Stimulated activated CD4-positive, alpha-beta T cell treated with anti-CD3 and anti-CD28 coated beads, TNF-alpha, amount 100 ng/mL, for 4 hours (primary cell): ENCODE measurements around the gene RNF39.
A peak's percentile ranks its signal among the peaks of the same experiment; 100 is the strongest.
"Not testable (repeated sequence)": the region's sequence is repeated elsewhere in the genome, so short reads cannot be mapped to it uniquely, and the experiment has no call there.

Source experiments
- DNase-seq, 3 experiments: peaks; one replicate each; pipeline ENCODE4 v3.0.0-alpha.2; 2020; ENCODE audit warnings: low read depth in 3 of 3

Gene RNF39, protein sequence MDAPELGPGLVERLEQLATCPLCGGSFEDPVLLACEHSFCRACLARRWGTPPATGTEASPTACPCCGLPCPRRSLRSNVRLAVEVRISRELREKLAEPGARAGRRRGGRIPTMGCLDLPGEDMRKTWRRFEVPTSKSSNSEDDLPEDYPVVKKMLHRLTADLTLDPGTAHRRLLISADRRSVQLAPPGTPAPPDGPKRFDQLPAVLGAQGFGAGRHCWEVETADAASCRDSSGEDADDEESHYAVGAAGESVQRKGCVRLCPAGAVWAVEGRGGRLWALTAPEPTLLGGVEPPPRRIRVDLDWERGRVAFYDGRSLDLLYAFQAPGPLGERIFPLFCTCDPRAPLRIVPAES

DNA sequence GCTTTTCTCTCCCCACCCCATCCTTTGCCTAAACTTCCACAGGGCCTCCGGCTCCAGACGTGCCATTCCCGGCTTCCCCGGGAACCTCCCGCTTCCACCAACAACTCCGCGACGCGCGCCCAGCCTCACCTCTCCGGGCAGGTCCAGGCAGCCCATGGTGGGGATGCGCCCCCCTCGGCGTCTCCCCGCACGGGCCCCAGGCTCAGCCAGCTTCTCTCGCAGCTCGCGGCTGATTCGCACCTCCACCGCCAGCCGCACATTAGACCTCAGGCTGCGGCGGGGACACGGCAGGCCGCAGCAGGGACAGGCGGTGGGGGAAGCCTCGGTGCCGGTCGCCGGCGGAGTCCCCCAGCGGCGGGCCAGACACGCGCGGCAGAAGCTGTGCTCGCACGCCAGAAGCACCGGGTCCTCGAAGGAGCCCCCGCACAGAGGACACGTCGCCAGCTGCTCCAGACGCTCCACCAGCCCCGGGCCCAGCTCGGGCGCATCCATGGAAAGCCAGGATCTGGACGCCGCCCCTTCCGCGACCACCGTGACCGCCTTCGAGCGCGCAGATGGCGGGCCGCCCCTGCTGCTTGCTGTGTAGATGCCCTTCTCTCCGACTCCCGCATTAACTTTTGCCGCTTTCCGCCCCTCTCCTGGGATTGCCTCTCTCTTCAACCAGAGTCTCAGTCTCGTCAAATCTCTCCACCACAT lies at the start of gene RNF39:
RNF39 (minus strand) TSS at position 676 of the 696 bp plus-strand sequence; CDS start at position 492, 184 bp downstream.
- no peak for DNase-seq

DNA sequence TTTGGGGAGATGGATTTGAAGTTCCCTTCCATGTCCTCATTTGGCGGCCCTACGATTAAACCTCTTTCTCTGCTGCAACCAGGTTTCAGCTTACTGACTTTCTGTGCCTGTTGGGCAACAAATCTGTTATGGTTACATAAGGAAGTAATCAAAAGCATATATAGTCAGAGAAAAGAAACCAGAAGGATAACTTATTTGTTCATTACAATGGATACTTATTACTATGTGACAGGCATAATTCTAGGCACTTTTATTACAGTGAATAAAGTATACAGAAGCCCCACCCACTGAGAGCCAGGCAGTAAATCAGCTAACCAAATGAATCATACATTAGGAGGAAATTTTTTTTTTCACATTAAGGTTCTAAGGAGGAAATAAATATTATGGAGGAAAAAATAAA lies 46.9 kb upstream of the RNF39 start:
- no peak for DNase-seq

DNA sequence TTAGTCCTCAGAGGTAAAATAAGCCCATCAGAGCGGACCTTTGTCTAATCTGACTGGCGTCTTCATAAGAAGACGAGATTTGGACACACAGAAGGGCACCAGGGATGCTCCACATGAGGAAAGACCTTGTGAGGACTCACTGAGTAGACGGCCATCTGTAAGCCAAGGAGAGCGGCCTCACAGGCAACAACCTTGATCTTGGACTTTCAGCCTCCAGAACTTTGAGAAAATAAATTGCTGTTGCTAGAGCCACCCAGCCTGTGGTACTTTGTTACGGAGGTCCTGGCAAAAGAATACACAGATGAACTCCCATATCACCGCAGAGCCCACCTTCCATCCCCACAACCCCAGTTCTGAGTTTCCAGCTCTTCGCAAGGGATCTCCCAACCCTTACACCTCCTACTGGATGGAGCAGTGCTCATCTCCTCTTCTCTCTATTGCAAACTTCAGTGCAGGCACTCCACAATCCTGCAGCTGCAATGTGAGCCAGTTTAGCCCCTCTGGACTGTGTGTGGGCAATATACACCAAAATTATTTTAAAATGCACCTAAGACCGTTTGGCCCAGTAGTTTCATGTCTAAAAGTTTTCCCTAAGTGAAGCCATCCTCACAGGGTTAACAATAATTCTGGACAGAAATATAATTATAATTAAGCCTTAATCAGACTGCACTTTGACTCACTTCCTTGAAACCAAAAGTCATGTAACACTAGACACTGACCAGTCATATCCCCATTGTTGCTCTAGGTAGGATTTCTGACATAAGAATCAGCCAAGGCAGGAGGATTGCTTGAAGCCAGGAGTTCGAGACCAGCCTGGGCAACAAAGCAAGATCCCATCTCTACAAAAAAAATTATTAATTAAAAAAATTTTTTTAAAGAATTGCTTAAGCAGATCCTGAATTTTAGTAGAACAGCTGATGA lies 46.1 kb upstream of the RNF39 start:
- DNase-seq: no peak

DNA sequence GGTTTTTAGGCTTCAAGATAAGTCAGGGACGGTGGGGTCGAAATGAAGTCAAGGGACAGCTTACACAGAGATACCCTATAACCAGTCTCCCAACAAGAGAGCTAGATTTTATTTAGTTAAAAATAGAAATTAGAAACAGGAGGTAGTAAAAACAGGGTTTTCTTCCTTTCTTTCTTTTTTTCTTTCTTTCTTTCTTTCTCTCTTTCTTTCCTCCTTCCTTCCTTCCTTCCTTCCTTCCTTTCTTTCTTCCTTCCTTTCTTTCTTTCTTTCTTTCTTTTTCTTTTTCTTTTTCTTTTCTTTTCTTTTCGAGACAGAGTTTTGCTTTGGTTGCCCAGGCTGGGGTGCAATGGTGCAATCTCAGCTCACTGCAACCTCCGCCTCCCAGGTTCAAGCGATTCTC lies 43.1 kb upstream of the RNF39 start:
- DNase-seq: not testable (repeated sequence)

DNA sequence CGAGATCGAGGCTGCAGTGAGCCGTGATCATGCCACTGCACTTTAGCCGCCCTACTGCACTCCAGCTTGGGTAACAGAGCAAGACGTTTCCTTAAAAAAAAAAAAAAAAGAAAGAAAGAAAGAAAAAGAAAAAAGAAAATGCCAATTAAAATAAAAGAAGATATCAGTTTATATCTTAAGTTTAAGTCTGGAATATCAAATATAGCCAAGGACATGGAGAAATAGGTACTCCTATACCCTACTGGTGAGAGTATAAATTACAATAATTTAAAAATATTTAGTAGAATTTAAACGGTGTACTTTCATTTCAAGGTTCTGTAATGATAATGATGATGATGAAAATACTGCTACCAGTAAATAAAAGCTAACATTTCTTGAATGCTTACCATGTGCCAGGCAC lies 41.2 kb upstream of the RNF39 start:
- DNase-seq: no peak

DNA sequence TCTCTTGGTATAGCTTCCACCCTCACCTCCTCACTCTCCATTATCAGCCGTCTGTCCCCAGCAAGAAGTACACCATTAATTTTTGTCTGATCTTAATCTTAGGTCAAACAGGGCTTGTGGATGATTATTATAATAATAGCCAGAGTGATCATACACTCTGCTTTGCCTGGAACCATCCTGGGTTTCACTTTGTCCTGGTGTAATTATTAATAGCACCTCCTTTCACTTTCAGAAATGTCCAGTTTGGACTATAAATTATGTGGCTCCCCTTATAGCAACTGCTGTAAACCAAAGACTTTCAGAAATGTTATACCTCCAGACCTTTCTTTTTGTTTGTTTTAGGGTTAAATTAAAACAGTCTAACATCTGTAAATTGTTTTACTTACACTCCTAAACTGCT lies 38.3 kb upstream of the RNF39 start:
- DNase-seq: no peak

DNA sequence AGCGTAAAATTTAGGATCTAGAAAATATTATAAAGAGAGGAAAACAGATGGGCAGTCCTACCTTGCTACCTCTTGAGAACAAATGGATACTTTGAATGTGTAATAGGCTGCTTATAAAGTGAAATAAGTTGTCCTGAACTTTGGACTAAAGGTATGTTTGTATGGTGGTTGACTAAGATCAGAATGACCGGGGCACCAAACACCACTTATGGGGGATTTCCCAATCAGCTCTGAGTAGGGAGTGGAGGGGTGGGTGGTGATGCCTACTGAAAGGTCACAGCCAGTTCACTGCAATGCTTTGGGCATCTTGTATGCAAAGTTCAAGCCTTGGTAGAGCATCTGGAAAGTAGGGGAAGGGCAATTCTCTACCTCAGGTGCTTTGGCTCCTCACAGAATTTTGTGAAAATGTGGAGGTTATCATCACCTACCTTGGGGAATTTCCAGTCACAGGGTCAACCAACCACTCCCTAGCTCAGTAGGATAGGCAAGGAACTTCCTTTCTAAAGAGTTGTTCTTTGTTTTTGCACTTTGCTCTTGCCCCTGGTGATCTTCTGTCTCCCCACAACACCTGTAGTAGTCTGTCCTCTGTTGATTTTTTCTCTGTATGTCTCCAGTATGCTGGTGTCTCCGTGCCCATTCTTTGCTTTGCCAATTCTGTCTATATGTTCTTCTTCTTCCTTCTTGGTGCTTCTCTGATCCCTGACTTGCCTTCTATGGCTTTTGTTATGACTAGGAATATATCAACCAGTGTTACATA lies 37.6 kb upstream of the RNF39 start, which contains the start of gene TRIM31:
TRIM31 (minus strand) TSS at position 88 of the 757 bp plus-strand sequence. CDS start 285 bp downstream, outside the sequence.
- DNase-seq: no peak

DNA sequence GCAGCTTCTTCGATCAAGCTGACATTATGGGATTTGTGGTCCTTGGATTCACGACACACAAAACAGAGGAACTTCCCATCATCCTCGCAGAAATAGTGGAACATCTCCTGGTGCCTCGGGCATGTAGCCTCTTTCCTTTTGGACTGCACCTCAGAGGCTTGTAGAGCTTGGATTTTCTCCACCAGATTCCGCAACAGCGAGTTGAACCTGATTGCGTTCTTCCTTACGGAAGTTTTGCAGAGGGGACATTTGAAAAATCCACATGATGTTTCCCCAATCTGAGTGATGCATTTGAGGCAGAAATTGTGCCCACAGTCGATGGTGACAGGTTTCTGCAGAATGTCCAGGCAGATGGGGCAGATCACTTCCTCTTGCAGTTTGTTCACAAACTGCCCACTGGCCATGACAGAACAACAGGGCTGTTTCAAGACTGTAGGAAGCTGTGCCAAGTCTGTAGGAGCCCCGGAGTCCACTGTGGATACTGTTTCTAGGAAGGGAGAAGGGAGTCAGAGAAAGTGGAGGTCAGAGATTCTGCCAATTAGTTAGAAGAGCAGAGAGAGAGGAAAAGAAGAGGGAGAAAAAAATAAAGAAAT lies 36.9 kb upstream of the RNF39 start:
- DNase-seq: no peak

DNA sequence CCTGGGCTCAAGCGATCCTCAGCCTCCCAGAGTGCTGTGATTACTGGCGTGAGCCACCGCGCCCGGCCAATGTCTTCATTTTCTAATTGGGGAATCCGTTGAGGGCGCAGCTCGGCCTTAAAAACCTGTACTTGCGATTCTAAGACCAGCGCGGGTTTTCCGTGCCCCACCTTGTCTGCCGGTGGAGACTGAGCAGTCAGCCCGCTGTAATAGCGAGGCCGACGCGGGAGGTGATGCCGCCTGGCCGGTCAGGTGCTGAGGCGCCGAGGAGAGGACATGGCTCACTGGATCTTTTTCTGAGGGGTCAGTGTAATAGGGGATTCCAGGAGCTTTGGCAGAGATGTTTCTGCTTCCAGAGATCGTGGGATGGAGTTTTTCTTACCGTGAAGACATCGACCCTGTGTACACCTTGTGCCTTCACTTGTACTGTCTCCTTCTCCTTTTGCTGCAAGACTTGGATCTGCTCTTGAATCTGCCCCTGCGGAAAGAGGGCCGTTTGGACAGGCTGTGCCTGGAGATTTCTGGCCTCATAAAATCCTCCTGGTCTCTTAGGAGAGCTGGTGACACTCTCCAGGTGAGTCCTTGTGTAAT lies 35.8 kb upstream of the RNF39 start:
- no peak for DNase-seq

DNA sequence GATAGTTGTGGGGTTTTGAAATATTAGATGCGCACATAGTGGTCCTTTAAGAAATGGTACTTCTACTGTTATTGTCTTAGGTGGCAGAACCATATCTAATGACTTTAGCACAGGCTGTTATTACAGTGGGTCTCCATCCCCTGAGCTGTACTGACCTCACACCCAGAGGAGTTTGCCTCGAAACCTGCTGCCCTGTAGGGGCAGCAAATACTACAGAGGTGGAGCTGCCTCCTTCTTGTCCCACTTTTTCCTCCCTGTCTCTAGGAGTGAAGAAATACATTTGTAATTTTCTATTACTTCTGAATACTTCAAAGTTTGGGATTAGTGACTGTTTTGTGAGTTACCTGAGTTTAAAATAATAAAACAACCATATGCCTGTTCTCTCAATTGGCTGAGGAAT lies 29.1 kb upstream of the RNF39 start:
- DNase-seq: no peak

DNA sequence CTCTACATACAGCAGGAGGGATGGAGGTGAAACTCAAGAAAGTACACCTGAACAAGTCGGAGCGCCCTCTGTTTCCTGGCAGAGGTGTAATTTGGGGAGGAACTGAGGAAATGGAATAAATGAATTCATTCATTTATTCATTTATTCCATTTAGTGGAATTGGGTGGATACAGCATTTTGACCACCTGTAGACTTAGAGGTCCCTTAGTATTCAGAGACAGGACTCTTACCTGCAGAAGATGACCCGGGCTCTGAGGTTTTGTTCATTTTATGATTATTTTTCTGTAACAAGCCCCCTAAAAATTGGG lies 28.3 kb upstream of the RNF39 start:
- DNase-seq: no peak

DNA sequence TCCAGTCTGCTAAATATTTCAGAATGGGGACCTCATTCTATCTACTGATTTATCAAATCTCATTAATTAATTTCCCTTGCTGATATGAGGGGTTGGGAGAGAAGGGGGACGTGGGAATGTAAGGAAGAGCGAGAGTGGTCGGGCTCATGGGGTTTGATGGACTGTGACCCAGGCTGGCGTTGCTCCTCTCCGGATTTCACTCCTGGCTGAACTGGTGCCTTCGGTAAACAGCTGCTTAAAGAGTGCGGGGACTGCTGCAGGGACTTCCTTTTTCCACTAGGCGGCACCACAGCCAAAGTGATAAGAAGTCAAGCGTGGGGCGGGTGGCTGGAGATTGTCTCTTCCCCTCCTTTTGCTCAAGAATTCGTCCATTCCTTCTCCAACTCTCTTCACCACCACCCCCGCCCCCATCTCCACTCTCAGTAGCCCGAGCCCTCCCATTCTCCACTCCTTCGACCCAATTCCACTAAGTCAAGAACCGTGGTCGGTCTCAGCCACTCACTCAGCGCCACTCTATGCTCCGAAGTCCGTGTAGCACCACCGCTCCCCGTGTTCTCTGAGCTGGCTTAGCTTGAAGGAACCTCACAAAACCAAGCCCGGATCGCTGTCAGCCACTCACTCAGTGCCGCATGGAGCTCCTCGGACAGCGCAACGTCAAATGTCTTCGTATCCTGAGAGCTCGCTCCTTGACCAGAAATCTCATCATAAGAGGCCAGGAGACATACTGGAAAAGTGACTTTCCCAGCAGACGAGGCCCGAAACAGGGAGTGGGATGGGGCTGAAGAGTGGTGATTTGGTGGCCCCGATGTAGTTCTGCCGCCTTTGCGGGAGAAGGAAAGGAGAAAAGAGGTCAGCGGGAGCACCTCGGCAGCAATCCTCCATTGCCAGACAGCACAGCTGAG lies 27.7 kb upstream of the RNF39 start:
- DNase-seq: peak; percentile 58 to 73 (median 72)

DNA sequence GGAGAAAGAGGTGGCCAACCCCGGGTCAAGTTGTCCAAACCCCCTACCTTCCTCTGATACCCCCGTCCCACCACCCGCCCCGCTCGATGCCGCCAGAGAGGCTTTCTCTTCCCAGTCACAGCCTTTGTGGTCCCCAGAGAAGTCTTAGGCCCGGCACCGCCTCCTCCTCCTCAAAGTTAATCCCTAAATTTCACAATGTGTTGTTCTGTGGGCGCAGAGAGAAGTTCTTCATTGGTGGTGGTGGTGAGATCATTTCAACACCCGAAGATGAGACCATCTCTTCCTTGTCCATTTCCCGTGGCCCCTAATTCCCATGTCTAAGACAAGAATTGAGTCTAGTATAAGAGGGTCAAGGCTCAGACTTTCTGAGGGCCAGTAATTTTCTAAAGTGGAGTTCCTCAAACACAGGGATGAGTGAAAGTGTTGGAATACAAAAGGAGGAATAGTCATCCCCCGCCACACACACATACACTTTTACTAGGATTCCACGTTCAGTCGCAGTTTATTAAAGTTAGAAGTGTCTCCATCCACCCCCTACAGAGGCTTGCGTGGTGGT lies 26.9 kb upstream of the RNF39 start:
- DNase-seq: no peak

DNA sequence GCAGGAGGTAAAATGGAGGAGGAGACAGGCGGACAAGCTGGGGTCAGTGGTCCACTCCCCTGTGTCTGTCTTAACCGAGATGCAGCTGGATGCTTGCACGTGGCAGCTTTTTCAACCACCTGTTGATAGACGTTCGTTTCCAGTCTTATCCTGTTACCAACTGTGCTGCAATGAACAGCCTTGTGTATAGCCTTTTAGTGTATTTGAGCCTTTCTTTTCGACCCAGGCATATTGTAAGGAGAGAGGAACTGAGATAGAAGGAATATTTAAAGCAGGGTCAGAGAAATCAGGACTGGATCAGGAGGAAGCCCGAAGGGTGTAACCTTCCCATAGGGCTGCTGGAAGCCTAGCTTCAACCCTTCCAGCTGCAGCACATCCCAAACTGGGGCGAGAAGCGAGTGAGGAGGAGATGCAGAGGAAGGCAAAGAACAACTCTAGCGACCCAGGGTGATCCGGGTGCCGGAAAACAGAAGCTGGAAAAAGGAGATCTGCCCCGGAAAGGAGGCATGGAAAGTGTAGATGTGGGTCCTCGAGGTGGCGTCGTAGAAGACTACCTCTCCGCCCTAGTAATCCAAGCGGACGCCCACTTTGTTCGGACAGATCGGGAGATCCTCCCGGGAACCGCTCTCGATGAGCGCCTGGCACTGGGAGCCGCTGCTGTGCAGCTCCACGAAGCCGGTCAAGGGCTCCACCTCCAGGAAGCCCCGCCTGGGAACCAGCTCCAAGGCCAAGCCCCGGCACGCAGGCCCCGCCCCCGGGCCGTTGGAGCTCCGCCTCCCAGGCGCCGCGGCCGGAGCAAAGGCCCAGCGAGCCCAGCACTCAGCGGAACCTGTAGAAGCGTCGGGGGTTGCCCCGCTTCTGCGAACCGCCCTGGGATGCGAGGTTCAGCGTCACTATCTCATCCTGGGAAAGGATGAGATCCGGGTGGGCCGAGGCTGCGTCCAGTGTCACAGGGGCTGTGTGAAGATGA lies 26.2 kb upstream of the RNF39 start:
- DNase-seq: peak; percentile 45 to 50 (median 50)

DNA sequence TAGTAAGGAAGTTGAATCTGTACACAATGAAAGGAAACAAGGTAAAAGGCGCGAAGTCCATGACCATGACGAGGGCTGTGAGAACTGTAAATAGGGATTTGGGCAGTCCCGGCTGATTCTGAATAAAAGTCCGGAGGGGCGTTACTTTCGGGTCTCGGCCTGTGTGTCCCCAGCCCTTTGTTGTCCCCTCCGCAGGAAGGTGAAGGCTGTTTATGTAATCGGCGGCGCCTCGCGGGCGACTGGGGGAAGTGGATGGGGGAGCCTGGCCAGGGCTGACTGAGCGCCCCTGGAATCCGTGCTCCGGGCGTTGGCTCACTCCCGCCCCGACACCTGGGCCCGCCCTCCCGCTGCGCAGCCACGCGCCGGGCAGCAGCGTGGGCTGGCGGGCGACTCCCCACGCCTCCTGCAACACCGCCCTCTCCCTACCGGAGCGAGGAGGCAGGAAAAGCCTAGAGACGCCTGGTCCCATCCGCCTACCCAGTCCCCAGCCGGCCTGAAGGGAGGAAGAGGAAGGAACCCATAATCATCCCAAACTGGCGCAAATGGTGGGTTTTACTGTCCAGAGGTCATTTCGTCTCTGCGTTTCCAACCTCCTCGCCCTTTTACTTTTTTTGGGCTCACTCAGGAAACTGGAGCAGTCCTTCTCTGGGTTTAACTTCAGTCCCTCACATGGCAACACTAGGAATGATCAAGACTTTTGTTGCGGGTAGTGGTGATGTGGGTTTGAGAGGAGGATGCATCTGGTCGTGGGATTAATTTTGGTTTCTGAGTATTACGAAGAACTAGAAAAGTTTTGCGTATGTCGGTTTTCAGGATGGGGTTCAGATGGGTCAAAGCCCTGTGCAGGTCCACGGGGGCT lies 25.2 kb upstream of the RNF39 start:
- DNase-seq: no peak

DNA sequence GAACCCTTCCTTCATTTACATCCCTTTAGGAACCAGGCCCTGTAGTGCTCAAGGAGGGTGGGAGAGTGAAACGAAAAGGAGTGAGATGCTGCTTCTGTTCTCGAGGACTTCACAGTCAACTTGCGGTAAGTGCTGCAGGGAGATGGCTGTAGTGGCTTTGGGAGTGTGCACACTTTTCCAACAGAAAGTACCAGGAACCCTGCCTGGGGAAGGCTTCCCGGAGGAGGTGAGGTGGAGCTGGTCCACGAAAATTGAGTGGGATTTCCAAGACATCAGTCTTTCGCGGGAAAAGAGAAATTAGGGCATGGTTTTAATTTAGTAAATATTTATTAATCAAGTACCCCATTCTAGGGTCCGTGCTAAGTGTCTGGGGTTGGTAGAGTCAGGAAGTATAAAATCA lies 24.6 kb upstream of the RNF39 start:
- DNase-seq: no peak
